HG02759 (cell line): ENCODE results near the gene PTPRA.
"Not testable (repeated sequence)": the region's sequence is repeated elsewhere in the genome, so short reads cannot be mapped to it uniquely, and the experiment has no call there.

Source experiments
- ATAC-seq: cut with Tn5 transposase; IDR thresholded peaks from one replicate; pipeline ENCODE4 v1.9.1; 2021; ENCODE audit warnings: mild to moderate bottlenecking, moderate library complexity; ENCODE audit not compliant: unreplicated experiment

The PTPRA gene, protein sequence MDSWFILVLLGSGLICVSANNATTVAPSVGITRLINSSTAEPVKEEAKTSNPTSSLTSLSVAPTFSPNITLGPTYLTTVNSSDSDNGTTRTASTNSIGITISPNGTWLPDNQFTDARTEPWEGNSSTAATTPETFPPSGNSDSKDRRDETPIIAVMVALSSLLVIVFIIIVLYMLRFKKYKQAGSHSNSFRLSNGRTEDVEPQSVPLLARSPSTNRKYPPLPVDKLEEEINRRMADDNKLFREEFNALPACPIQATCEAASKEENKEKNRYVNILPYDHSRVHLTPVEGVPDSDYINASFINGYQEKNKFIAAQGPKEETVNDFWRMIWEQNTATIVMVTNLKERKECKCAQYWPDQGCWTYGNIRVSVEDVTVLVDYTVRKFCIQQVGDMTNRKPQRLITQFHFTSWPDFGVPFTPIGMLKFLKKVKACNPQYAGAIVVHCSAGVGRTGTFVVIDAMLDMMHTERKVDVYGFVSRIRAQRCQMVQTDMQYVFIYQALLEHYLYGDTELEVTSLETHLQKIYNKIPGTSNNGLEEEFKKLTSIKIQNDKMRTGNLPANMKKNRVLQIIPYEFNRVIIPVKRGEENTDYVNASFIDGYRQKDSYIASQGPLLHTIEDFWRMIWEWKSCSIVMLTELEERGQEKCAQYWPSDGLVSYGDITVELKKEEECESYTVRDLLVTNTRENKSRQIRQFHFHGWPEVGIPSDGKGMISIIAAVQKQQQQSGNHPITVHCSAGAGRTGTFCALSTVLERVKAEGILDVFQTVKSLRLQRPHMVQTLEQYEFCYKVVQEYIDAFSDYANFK

GRCh38 chr20:2873010-2873746 lies at the start of gene PTPRA:
PTPRA (plus strand) TSS chr20:2873481; CDS start chr20:2964278, 90,797 bp downstream.
- peak; percentile 94 for ATAC-seq

DNA sequence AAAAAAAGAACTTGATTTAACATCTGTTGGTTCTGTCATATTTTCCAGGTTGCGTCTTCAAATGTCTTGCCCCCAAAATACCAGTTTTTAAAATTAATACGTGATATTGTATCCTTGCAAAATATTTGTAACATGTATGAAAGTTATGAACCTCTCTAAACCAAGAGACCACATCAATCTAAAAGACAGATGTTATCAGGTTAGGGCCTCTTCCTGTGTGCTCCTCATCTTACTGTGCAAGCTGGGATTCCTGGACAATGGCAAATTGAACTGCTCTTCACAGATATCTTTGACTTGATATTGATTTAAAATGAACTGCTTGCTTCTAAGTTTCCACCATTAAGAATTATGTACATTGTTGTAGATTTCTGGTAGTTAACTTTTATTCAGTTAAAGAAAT lies 47.5 kb upstream of the PTPRA start:
- ATAC-seq: no peak

GRCh38 chr20:2826655-2827054 lies 46.6 kb upstream of the PTPRA start:
- no peak for ATAC-seq

DNA sequence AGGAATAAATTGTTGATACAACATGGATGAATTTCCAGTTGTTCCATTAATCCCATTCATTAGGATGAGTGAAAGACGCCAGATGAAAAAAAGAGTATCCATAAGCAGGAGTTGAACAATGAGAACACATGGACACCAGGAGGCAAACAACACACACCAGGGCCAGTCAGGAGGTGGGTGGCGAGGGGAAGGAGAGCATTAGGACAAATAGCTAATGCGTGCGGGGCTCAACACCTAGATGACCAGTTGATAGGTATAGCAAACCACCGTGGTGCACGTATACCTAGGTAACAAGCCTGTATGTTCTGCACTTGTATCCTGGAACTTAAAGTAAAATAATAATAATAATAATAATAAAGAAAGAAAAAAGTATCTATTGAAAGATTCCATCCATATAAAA lies 43.9 kb upstream of the PTPRA start:
- ATAC-seq: no peak

GRCh38 chr20:2831206-2831605 lies 42.1 kb upstream of the PTPRA start:
- ATAC-seq: not testable (repeated sequence)

- ATAC-seq: no peak
Measured at GRCh38 chr20:2833761-2834160, 39.5 kb upstream of the PTPRA start.

DNA sequence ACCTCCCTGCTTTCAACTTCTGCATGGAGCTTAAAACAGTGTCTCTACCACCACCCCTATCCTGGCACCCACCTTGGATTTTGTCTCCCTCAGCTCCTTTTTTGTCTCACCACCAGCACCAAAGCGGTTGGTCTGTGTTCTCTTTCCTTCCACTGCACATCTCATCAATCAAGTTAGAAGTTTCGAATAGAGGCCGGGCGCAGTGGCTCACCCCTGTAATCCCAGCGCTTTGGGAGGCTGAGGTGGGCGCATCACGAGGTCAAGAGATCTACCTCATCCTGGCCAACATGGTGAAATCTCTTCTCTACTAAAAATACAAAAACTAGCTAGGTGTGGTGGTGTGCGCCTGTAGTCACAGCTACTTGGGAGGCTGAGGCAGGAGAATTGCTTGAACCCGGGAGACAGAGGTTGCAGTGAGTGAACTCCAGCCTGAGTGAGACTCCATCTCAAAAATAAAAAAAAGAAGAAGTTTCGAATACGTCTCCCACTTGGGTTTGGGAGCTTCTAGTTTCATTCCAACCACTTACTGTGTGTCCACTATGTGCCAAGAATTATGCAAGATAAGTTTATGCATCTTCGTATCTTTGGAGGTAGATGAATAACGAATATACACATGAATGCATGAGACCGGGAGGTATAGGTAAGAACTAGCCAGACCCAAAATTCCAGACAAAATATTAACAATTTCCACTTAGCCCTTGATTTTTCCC lies 38.7 kb upstream of the PTPRA start:
- ATAC-seq: no peak

GRCh38 chr20:2835331-2835796 lies 37.9 kb upstream of the PTPRA start:
- ATAC-seq: no peak

DNA sequence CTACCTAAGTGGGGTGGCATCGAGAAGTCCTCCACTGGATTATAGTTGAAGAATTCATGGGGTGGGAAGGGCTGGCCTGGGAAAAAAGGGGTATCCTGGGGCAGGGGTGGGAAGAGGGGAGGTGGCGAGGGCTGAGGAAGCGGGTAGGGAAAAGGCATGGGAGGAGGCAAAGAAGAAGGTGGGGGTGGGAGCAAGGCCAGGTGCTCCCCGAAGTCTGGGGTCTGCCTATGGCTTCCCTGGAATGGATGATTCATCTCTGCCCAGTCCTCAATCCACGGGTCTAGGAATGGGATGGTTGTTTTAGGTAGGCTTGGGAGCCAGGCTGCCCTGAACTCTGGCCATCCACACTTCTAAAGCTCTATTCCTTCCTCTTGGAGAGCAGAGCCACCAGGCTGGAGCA lies 37.2 kb upstream of the PTPRA start:
- no peak for ATAC-seq

DNA sequence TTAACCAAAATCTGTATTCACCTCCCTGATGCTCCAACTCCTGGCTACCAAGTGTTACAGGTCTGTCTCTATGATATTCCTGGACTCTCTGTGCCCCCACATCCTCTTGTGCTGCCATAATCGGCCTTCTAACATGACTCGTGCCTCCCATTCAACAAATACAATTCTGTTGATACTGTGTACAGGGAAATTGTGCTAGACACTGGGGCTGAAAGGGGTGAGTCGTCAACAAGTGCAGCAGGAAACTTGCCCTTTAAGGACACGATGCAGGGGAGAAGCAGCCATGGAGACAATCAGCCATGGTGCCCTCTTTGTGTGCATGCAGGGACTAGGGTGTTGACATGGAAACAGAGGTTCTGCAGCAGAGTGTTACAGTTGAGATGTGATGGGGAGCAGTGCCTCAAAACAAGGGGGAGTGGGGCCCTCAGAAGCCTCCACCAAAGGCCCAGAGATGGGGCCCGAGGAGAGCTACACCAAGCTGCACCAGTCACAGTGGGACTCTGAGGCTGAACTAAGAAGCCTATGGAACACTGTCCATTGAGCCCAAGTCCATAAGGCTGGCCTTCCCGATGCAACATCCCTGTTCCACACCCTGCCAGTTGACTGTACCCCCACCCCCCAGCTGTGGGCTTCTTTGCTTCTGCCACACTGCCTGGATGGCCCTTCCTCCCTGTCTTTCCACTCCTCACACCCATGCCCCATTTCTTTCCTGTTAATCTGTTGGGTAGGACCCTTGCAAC lies 35.9 kb upstream of the PTPRA start:
- ATAC-seq: no peak

- no peak for ATAC-seq
Measured at GRCh38 chr20:2838170-2838797, 35.0 kb upstream of the PTPRA start.

DNA sequence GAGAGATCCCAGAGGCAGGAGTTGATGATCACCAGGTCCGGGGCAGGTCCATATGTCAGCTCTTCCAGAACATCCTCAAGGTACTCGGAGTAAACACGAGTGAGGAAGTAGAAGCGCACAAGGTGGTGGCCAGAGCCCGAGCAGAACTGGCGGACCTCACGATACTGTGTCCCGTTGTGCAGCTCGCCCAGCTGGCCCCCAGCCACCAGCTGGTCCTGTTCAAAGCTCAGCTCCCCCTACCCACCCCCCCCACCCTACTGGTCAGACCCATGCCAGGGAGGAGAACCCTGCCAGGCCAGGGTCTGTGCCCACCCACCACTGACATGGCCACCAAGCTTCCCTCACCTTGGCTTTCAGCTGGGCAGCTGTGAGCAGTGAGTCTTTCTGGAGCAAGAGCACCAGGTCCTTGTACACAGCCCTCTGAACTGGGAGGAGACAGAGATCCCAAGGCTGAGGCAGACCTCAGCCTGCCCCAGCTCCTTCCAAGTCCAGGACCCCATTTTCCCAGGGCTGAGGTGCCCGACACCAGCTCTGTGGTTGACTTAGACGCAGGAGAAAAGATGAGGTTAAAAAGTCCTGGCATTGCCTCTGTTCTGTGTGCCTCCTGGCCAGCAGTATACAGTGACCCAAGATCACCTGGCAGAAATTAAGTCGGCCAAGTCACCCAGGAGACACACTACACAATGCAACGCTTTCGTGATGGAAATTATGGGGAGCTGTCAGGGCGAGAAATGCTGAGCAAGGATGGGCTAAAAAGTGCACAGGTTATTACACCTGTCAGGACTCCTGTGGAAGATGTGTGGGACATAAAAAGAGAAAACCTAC lies 34.2 kb upstream of the PTPRA start:
- no peak for ATAC-seq

DNA sequence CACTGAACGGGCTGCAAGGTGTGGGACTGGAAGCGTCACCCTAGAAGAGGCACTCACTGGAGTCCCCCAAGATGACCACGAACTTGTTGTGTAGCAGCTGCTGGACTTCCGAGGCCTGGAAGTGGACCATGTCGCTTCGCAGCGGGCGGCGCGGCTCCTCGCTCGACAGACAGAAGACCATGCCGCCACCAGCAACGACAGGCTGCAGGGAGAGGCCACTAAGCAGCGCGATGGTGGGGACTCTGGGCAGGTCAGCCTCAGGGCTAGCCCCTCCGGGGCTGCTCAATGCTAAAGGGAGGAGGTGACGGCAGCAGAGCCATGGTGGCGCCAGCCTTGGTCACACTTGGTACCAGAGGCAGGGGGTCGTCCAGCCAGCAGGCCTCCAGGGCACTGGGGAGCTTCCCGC lies 33.5 kb upstream of the PTPRA start:
- ATAC-seq: no peak

GRCh38 chr20:2840138-2840966 lies 32.9 kb upstream of the PTPRA start, which contains the start of the genes PCED1A and VPS16:
PCED1A (minus strand) TSS chr20:2840655; CDS start chr20:2839912, 743 bp downstream.
VPS16 (plus strand) TSS chr20:2840745; CDS start chr20:2840775, 30 bp downstream.
- ATAC-seq: peak; percentile 98

DNA sequence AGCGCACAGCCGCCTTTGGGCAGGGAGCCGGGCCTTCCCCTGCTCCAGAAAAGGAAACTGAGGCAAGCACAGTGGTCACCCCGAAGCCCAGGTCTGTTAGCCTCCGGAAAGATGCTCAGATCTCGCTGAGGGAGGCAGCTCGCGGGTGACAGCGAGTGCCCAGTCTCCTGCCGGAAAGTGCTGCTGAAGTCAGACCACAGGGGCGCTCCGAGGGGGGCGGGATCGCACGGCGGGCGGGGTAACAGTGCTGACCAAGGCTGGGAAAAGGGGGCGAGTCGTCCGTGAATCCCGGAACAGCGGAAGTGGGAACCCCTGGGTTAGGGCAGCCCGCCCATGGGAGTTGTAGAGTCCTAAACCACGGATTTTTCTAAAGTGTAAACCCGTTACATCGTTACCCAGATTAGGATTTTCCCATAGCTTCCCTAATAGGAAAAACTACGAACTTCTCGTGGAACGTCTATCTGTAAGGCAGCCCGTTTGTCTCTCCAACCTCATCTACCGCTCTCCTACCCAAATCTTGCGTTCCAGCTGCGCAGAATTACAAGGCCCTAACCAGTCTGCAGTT lies 32.2 kb upstream of the PTPRA start:
- ATAC-seq: peak; percentile 46

DNA sequence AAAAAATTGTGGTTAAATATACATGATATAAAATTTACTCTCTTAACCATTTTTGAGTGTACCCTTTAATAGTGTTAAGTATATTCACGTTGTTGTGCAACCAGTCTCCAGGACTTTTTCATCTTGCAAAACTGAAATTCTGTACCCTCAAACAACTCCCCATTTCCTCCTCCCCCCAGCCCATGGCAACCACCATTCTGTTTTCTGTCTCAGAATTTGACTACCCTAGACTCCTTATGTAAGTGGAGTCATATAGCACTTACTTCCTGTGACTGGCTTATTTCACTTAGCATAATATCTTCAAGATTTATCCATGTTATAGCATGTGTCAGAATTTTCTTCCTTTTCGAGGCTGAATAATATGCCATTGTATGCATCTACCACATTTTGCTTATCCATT lies 27.7 kb upstream of the PTPRA start:
- ATAC-seq: no peak

DNA sequence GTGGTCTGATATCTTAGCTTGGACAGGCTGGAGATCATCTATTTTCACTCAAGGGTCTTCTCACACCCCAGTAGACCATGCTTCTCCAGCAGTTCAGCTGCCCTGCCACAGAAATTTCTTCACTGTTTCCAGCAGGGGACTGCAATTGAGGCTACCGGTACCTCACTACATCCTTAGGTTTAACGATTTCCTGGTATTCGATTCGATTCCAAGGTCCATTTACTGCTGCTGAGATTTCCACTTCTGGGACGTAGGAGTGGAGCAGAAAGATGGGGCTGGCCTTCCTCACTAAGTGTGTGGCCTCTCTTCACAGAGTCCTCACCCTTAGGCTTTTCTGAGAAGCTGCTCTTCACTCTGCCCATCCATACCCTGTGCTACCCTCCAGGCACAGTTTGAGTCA lies 26.6 kb upstream of the PTPRA start:
- ATAC-seq: no peak
